Progenitor cell of endocrine pancreas (in vitro differentiated cells): ENCODE results near the gene TSPAN19. TPM values are rescaled to one million over a fixed set of nuclear protein-coding genes. Genes with fewer than 3 reads are reported as not detected.

Experiments used
- DNase-seq: peaks from one replicate; pipeline ENCODE4 v3.0.0; 2021; ENCODE audit warnings: low spot score; ENCODE audit not compliant: unreplicated experiment
- H3K27ac Mint-ChIP-seq: 2 replicates; pipeline ENCODE4 v1.8.0; 2021; ENCODE audit warnings: mild to moderate bottlenecking, moderate library complexity, mixed read lengths
- H3K27me3 Mint-ChIP-seq: 2 replicates; pipeline ENCODE4 v1.8.0; 2021; ENCODE audit warnings: mixed read lengths
- H3K36me3 Mint-ChIP-seq: 2 replicates; pipeline ENCODE4 v1.8.0; 2022; ENCODE audit warnings: mixed read lengths; ENCODE audit not compliant: insufficient read depth
- H3K4me1 Mint-ChIP-seq: 2 replicates; pipeline ENCODE4 v1.8.0; 2021; ENCODE audit warnings: low read depth, mixed read lengths
- H3K4me3 Mint-ChIP-seq: 2 replicates; pipeline ENCODE4 v1.8.0; 2021; ENCODE audit warnings: low read depth, mild to moderate bottlenecking, moderate library complexity, mixed read lengths
- H3K9me3 Mint-ChIP-seq: 2 replicates; pipeline ENCODE4 v1.8.0; 2021; ENCODE audit warnings: low read depth, mixed read lengths
- total RNA-seq: library from RNA; stranded (reverse); gene quantifications from 2 replicates; pipeline ENCODE4 v1.2.1, GENCODE V29; 2021
- TF ChIP-seq, protein P1 (sequence below): fragments of 200-600 bp; sonication (generic); IDR thresholded peaks from one replicate; pipeline ENCODE4 v1.5.0; 2021; ENCODE audit warnings: antibody characterized with exemption, mild to moderate bottlenecking; ENCODE audit not compliant: unreplicated experiment

The TSPAN19 gene
- total RNA-seq, 1 donor from 2014 or later, result not detected

DNA sequence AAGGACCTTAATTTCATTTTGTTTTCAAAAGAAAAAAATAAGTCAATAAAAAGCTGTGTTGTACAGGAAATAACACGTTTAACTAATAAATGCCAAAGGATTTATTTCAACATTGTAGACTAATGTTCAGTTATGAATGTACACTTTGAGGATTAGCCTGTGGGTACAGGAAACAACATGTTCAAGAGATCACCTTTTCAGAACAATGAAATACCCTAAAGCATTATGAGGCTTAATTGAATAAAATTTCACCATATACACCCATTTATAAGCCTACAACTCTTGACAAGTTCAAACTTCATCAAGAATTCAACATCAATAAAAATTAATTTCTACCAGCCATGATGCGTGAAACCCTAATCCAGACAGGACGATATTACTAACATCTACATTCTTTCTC is 66.9 kb downstream of the TSPAN19 start:
- no peak overlapping the region for H3K27ac Mint-ChIP-seq
- DNase-seq, result no peak
- no peaks in the 10 kb centered on the region for H3K36me3 Mint-ChIP-seq
- TF ChIP-seq, protein P1, sequence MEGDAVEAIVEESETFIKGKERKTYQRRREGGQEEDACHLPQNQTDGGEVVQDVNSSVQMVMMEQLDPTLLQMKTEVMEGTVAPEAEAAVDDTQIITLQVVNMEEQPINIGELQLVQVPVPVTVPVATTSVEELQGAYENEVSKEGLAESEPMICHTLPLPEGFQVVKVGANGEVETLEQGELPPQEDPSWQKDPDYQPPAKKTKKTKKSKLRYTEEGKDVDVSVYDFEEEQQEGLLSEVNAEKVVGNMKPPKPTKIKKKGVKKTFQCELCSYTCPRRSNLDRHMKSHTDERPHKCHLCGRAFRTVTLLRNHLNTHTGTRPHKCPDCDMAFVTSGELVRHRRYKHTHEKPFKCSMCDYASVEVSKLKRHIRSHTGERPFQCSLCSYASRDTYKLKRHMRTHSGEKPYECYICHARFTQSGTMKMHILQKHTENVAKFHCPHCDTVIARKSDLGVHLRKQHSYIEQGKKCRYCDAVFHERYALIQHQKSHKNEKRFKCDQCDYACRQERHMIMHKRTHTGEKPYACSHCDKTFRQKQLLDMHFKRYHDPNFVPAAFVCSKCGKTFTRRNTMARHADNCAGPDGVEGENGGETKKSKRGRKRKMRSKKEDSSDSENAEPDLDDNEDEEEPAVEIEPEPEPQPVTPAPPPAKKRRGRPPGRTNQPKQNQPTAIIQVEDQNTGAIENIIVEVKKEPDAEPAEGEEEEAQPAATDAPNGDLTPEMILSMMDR, result no peak
- H3K4me1 Mint-ChIP-seq, result no peaks in the 10 kb centered on the region
- no peaks in the 10 kb centered on the region for H3K9me3 Mint-ChIP-seq
- no peaks in the 10 kb centered on the region for H3K27me3 Mint-ChIP-seq
- no peak overlapping the region for H3K4me3 Mint-ChIP-seq

Other genes starting within 250 kb of the TSPAN19 start
- 0.57 and 1.1 TPM in 2 replicates for gene SLC6A15, start 123.5 kb downstream of the TSPAN19 start, total RNA-seq
- gene LRRIQ1, start 74 bp upstream of the TSPAN19 start, total RNA-seq, result 11.3 and 13.1 TPM in 2 replicates
- gene ALX1, start 243.9 kb upstream of the TSPAN19 start, total RNA-seq, result 3.0 and 3.2 TPM in 2 replicates